Stimulated activated CD4-positive, alpha-beta T cell treated with anti-CD3 and anti-CD28 coated beads, Interleukin-1b, Interleukin-23, amount 100 ng/mL, for 24 hours (primary cell): ENCODE data around the gene MED31.
"Not testable (repeated sequence)": the region's sequence is repeated elsewhere in the genome, so short reads cannot be mapped to it uniquely, and the experiment has no call there.

ENCODE experiments used
- DNase-seq, 4 experiments: peaks; one replicate each; pipeline ENCODE4 v3.0.0-alpha.2; 2020; ENCODE audit warnings: low read depth in 4 of 4, low spot score in 1 of 4

Gene MED31

GRCh38 chr17:6651354-6651918 is at the start of gene MED31, which contains the start of gene C17orf100:
Gene MED31, minus strand, starts transcription at chr17:6651605. Its CDS starts 77 bp downstream, at chr17:6651528.
Gene C17orf100, plus strand, starts transcription at chr17:6651762. Its CDS starts 152 bp downstream, at chr17:6651914.
- peak; percentile 84 to 92 (median 88) for DNase-seq

DNA sequence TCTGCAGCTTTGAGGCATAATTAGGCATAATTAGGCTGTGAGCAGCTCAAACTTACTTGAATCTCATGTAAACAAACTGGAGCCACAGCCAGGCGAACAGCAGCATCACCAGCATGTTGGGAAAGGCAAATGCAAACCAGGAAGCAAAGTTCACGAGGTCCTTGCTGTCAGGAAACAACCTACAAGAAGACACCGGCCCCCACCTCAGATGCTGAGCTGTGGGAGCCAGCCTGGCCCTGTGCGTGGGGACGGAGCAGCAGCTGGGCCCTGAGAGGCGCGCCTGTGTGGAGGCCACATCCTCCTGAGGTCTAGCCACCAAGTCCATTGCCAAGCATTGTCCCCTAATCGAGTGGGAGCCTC is 49.5 kb upstream of the MED31 start:
- DNase-seq = no peak

- no peak for DNase-seq
Observed at GRCh38 chr17:6699997-6700947, 48.9 kb upstream of the MED31 start.

DNA sequence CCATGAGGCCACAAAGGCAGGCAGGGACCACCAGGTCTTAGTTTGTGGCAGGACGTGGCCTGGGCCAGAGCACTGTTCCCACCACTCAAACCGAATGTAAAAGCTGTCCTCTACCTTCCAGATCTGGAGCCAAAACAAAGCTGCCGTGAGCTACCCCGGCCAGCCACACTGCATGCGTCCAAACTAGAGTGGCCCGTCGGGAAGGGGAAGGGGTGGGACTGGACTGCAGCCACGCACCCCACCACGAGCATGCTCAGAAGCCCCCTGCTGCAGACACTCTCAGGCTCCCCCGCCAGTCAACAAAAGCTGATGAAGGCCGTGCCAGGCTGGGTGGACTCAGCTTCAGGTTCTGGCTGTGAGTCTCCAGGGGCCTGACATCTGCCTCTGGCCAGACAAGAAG is 46.6 kb upstream of the MED31 start:
- no peak for DNase-seq

- no peak for DNase-seq
Observed at GRCh38 chr17:6696906-6697305, 45.5 kb upstream of the MED31 start.

- no peak for DNase-seq
Observed at GRCh38 chr17:6695565-6695964, 44.2 kb upstream of the MED31 start.

- DNase-seq = no peak
Observed at GRCh38 chr17:6695051-6695450, 43.6 kb upstream of the MED31 start.

DNA sequence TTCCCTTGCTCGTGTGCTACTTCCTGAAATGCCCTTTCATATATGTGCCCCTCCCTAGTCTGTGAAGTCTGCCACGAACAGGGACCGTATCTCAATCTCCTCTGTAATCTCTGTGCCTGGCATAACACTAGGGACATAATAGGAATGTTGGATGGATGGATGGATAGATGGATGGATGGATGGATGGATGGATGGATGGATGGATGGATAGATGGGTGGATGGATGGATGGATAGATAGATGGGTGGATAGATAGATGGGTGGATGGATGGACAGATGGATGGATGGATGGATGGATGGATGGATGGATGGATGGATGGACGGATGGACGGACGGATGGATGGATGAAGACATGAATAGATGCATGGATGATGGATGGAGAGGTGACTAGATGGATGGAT is 40.6 kb upstream of the MED31 start:
- not testable (repeated sequence) for DNase-seq

- DNase-seq = no peak
Observed at GRCh38 chr17:6691546-6691945, 40.1 kb upstream of the MED31 start.

DNA sequence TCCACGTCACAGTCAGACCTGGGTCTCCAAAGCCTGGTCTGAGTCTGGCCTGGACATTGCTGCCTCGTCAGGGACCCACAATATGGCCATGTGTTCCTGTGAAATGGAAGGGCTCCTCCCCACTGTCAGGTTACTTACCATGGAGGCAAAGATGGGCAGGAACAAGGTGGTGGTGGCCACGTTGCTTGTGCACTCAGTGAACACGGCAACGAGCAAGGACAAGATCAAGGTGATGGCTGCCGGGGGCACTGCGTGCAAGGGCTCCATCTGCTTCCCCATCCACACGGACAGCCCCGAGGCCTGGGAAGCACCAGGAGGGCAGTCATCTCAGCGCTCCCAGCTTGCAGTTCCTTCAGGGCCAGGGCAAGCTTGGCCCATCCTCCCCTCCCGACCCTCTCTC is 39.2 kb upstream of the MED31 start:
- no peak for DNase-seq

DNA sequence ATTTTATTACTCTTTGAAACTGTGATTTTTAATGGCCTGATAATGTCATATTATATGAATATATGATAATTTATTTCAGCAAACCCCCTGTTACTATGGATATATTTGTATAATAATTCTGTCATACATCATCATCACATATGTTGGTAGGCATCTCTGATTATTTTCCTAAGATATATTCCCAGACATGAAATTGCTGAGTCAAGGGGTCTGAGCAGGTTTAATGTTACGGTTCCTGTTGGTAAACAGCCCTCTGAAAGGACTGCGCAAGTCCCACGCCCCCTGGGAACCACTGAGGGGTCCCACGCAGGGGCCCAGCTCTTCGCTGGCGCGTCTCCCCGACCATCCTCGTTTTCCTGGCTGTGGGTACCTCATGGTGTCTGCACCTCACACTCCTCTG is 37.5 kb upstream of the MED31 start:
- no peak for DNase-seq

DNA sequence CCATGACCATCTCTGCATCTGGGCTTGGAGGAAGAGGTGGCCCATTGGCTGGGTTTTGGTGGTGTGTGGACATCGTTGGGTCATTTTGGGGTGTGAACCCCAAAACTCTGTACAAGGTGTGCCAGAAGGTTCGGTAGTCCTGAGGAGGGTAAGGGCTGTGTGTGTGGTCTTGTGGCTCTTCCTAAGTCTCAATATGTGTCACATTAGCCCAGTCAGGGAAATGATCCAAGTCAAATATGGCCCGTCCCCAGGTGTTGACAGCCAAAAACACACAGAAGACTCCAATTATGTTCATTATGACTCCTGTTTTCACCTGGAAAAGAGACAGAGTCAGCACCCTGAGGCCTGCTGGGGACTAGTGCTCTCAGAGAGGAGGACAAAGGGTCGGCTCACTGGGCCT is 34.6 kb upstream of the MED31 start:
- no peak for DNase-seq

DNA sequence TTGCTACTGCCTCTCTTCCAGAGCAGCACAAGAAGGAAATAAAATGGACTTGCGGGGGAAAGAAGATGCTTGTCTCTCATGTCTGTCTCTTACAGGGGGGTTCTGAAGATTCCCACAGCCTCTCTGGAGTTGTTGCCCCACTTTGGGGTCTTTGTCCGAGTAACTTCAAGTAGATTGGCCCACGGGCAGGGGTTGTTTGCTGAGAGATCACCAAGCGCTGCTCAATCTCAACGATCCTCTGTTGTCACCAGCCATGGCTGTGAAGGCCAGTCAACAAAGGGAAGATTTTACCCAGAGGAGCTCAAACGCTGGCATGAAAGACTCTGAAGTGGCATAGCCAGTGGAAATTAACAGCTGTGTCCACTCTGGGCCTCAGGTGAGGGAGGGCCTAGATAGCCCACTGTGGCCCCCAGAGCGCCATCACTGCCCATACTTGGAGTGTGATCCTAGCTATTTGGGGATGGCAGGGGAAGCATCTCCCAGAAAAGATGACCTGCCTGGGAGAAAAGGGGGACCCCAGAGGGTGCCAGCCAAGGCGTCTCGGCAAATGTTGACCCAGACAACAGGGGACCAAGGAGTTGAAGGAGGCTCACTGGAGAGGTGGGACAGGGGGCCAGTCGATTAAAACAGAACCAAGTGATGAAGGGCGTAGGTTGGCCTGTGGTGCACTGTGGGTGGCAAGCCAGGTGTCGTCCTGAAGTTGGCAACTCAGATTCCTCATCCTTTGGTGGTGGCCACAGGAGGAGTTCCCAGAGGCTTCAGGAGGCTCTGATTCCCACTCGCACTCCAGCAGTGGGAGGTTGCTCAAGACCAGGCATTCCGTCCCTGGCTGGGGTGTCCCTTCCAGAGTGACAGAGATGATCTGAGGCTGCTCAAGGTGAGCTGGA is 33.7 kb upstream of the MED31 start:
- DNase-seq = no peak

DNA sequence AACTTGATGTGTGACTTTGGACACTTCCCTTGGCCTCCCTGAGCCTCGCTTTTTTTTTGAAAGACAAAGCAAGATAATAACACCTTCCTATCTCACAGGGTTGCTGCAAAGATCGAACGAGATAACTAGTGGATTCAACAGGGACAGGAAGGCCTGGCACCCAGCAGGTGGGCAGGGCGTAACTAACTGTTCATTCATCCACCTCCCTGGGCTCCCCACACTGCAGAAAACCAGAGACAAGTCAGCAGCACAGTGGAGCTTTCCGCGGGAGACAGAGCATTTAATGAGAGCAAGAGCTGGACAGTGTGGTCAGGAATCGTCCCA is 33.0 kb upstream of the MED31 start:
- DNase-seq = no peak

GRCh38 chr17:6683730-6684459 is 32.5 kb upstream of the MED31 start:
- DNase-seq = no peak

DNA sequence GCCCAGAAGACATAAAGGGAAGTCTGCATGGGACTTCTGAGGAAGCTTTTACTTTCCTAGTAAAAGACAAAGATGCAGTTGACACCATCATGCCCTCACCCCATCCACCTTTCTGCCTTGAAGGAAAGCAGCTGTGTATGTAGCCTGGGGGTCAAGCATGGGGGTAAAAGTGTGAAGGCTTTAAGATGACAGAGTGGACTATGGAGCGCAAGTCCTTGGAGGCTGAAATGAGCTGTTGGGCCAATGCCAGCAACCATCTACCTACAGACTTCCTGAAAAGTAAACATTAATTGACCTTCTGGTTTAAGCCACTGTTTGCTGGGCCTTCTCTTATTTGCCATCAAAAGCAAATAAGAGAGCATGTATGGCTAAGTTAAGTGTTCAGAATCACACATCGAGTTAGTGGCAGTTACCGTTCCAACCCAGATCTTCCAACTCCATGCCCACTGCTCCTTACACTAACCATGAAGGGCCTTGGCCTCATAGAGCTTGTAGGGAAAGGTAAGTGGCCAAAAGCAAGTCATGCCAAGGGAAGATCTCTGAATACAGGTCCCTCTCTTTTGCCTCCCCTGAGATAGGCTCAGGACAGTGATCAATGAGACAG is 31.8 kb upstream of the MED31 start:
- no peak for DNase-seq

GRCh38 chr17:6682339-6682738 is 30.9 kb upstream of the MED31 start:
- no peak for DNase-seq

DNA sequence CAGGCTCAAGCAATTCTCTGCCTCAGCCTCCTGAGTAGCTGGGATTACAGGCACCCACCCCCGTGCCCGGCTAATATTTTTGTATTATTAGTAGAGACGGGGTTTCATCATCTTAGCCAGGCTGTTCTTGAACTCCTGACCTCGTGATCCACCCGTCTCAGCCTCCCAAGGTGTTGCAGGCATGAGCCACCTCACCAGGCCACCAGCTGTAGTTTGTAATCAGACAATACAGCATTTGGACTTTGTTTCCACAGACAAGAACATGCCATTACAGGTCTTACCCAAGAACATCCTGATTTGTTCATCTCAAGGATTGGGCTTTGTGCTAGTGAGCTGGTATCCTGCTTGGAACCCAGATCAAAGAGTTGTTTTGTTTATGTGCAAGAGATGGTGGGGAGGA is 30.3 kb upstream of the MED31 start:
- DNase-seq = no peak

DNA sequence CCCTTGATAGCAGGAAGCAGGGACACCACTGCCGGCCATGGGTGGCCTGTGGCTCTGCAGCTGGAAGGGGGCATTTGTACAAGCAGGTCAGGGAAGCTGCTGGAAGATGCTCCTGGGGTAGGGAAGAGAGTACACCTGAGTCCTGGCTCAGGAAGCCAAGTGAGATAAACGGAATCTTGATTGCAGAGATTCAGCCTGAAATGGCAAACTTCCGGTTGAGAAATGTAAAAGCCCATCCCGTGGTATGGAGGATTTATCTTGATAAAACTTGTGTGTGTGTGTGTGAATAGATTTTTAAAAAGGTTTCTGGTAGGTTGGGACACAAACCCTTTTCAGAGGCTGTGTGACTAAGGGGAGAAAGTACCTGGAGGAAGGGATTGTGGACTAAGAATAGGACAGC is 29.8 kb upstream of the MED31 start:
- no peak for DNase-seq

- DNase-seq = no peak
Observed at GRCh38 chr17:6679241-6679640, 27.8 kb upstream of the MED31 start.

DNA sequence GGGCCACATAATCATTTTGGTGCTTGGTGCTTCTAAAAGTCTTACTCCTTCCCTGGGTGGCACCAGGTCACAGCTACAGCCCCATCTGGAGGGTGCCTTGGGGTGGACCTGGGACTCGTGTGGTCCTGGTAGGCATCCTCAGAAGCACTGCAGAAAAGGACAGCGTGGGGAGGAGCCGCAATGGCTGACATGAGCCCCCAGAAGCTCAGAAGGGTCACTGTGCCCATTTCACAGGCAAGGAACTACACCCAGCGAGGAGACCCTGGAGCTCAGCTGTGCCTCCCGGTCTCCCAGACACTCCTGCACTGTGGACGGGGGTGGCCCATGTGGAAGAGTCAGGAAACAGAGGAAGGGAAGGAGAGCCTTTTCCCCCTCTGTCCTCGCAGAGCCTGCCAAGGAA is 26.5 kb upstream of the MED31 start:
- DNase-seq = no peak
